H9 (cell line): ENCODE measurements around the gene SLC9A7. TPM values are rescaled to one million over a fixed set of nuclear protein-coding genes. Genes with fewer than 3 reads are reported as not detected.

Source experiments
- DNase-seq: peaks from one replicate; pipeline ENCODE4 v3.0.0-alpha.2; 2017
- H2AFZ ChIP-seq: one replicate; pipeline ENCODE4 v1.6.1; 2013; ENCODE audit warnings: mild to moderate bottlenecking, low read length, control low read depth, moderate library complexity
- H2AK5ac ChIP-seq: 2 replicates; pipeline ENCODE4 v1.6.1; 2013; ENCODE audit warnings: low read length, control low read depth, mixed read lengths; ENCODE audit not compliant: insufficient read length
- H2BK120ac ChIP-seq: one replicate; pipeline ENCODE4 v1.6.1; 2013; ENCODE audit warnings: low read depth, mild to moderate bottlenecking, low read length, control low read depth, inconsistent platforms; ENCODE audit not compliant: poor library complexity, severe bottlenecking
- H2BK12ac ChIP-seq: 2 replicates; pipeline ENCODE4 v1.6.1; 2013; ENCODE audit warnings: low read length, control low read depth, mixed read lengths, low read depth; ENCODE audit not compliant: insufficient read length
- H2BK15ac ChIP-seq: 2 replicates; pipeline ENCODE4 v1.6.1; 2013; ENCODE audit warnings: low read depth, low read length, control low read depth
- H2BK20ac ChIP-seq: one replicate; pipeline ENCODE4 v1.6.1; 2013; ENCODE audit warnings: low read depth, mild to moderate bottlenecking, low read length, control low read depth, inconsistent platforms; ENCODE audit not compliant: poor library complexity, severe bottlenecking
- H2BK5ac ChIP-seq: 2 replicates; pipeline ENCODE4 v1.6.1; 2013; ENCODE audit warnings: low read length, control low read depth, mixed read lengths; ENCODE audit not compliant: insufficient read length
- H3K14ac ChIP-seq: 2 replicates; pipeline ENCODE4 v1.6.1; 2013; ENCODE audit warnings: low read length, control low read depth; ENCODE audit not compliant: insufficient read depth
- H3K18ac ChIP-seq: 2 replicates; pipeline ENCODE4 v1.6.1; 2013; ENCODE audit warnings: low read depth, mild to moderate bottlenecking, mixed read lengths, low read length, control low read depth; ENCODE audit not compliant: insufficient read length
- H3K23ac ChIP-seq: 2 replicates; pipeline ENCODE4 v1.6.1; 2013; ENCODE audit warnings: low read length, control low read depth, mixed read lengths, low read depth; ENCODE audit not compliant: insufficient read length
- H3K23me2 ChIP-seq: 2 replicates; pipeline ENCODE4 v1.6.1; 2013; ENCODE audit warnings: low read depth, mild to moderate bottlenecking, mixed read lengths, low read length, control low read depth; ENCODE audit not compliant: insufficient read length, poor library complexity, severe bottlenecking
- H3K27ac ChIP-seq: 2 replicates; pipeline ENCODE4 v1.5.1; 2013; ENCODE audit warnings: low read length, control low read depth, mixed read lengths, low read depth; ENCODE audit not compliant: insufficient read length
- H3K27me3 ChIP-seq: 2 replicates; pipeline ENCODE4 v1.6.1; 2013; ENCODE audit warnings: low read length, control low read depth, inconsistent platforms; ENCODE audit not compliant: insufficient read depth
- H3K4ac ChIP-seq: 2 replicates; pipeline ENCODE4 v1.6.1; 2013; ENCODE audit warnings: low read depth, mild to moderate bottlenecking, control low read depth, inconsistent platforms, low read length, moderate library complexity
- H3K4me1 ChIP-seq: 2 replicates; pipeline ENCODE4 v1.6.1; 2013; ENCODE audit warnings: low read length, control low read depth, inconsistent platforms; ENCODE audit not compliant: insufficient read depth
- H3K4me2 ChIP-seq: 2 replicates; pipeline ENCODE4 v1.6.1; 2013; ENCODE audit warnings: low read length, control low read depth, mixed read lengths; ENCODE audit not compliant: insufficient read length, insufficient read depth
- H3K56ac ChIP-seq: 2 replicates; pipeline ENCODE4 v1.6.1; 2013; ENCODE audit warnings: low read depth, mild to moderate bottlenecking, mixed read lengths, low read length, control low read depth; ENCODE audit not compliant: insufficient read length
- H3K79me1 ChIP-seq: 2 replicates; pipeline ENCODE4 v1.6.1; 2013; ENCODE audit warnings: low read depth, mild to moderate bottlenecking, moderate library complexity, low read length, control low read depth, inconsistent platforms; ENCODE audit not compliant: insufficient read depth, poor library complexity, severe bottlenecking
- H3K79me2 ChIP-seq: 2 replicates; pipeline ENCODE4 v1.6.1; 2013; ENCODE audit warnings: low read length, control low read depth, inconsistent platforms; ENCODE audit not compliant: insufficient read depth
- H3K9ac ChIP-seq: 2 replicates; pipeline ENCODE4 v1.6.1; 2013; ENCODE audit warnings: low read length, control low read depth, mixed read lengths; ENCODE audit not compliant: insufficient read length; ENCODE audit errors: extremely low read depth
- H3K9me3 ChIP-seq: one replicate; pipeline ENCODE4 v1.6.1; 2013; ENCODE audit warnings: low read depth, low read length, inconsistent platforms; ENCODE audit not compliant: control insufficient read depth
- H3T11ph ChIP-seq: one replicate; pipeline ENCODE4 v1.6.1; 2013; ENCODE audit warnings: mild to moderate bottlenecking, low read length, control low read depth, inconsistent platforms
- H4K20me1 ChIP-seq: one replicate; pipeline ENCODE4 v1.6.1; 2013; ENCODE audit not compliant: control insufficient read depth, insufficient read length, insufficient read depth
- H4K5ac ChIP-seq: 2 replicates; pipeline ENCODE4 v1.6.1; 2013; ENCODE audit warnings: low read depth, mild to moderate bottlenecking, mixed read lengths, low read length, control low read depth; ENCODE audit not compliant: insufficient read length
- H4K8ac ChIP-seq: replicated peaks from 2 replicates; pipeline ENCODE4 v1.6.1; 2013; ENCODE audit warnings: low read length, control low read depth, mixed read lengths, low read depth; ENCODE audit not compliant: insufficient read length
- H4K91ac ChIP-seq: 2 replicates; pipeline ENCODE4 v1.6.1; 2013; ENCODE audit warnings: low read depth, mild to moderate bottlenecking, moderate library complexity, mixed read lengths, low read length, control low read depth; ENCODE audit not compliant: insufficient read length
- H3K27ac Mint-ChIP-seq, 3 experiments: 2 replicates in 2 of 3; 3 replicates in 1 of 3; pipeline ENCODE4 v1.8.0; 2020 to 2021; ENCODE audit warnings: mixed read lengths in 3 of 3, mild to moderate bottlenecking in 1 of 3, moderate library complexity in 1 of 3
- H3K27me3 Mint-ChIP-seq: 2 replicates; pipeline ENCODE4 v1.8.0; 2021; ENCODE audit warnings: low read depth, mild to moderate bottlenecking, moderate library complexity, mixed read lengths
- H3K36me3 Mint-ChIP-seq, 3 experiments: 2 replicates in 2 of 3; 3 replicates in 1 of 3; pipeline ENCODE4 v1.8.0; 2020 to 2021; ENCODE audit warnings: low read depth in 3 of 3, mixed read lengths in 3 of 3; ENCODE audit not compliant: insufficient read depth in 1 of 3
- H3K4me1 Mint-ChIP-seq, 2 experiments: 2 replicates each; pipeline ENCODE4 v1.8.0; 2020; ENCODE audit warnings: mixed read lengths in 2 of 2
- H3K4me3 Mint-ChIP-seq, 2 experiments: 2 replicates in 1 of 2; 3 replicates in 1 of 2; pipeline ENCODE4 v1.8.0; 2020 to 2021; ENCODE audit warnings: mild to moderate bottlenecking in 2 of 2, mixed read lengths in 2 of 2, moderate library complexity in 1 of 2
- H3K9me3 Mint-ChIP-seq, 2 experiments: 2 replicates in 1 of 2; 3 replicates in 1 of 2; pipeline ENCODE4 v1.8.0; 2020; ENCODE audit warnings: mild to moderate bottlenecking in 2 of 2, mixed read lengths in 2 of 2, moderate library complexity in 1 of 2
- CTCF ChIP-seq: fragments of 200-600 bp; sonication (generic); conservative IDR thresholded peaks from 3 replicates; pipeline ENCODE4 v1.8.0; 2021; ENCODE audit warnings: antibody characterized with exemption, mild to moderate bottlenecking
- WGBS: extraction: QIAGEN DNeasy Blood & Tissue Kit; methylation state at CpG from one replicate; pipeline ENCODE4 v1.1.7; 2013; ENCODE audit warnings: missing lambda C conversion rate, low lambda C conversion rate, mixed read lengths; ENCODE audit not compliant: insufficient read length; ENCODE audit errors: extremely low coverage; 5-methylcytosine and 5-hydroxymethylcytosine counted together
- total RNA-seq: library from RNA; stranded (reverse); gene quantifications from 2 replicates; pipeline ENCODE4 v1.2.1, GENCODE V29; 2021

SLC9A7 gene
- total RNA-seq, 1 experiment from 2014 or later = 5.9 TPM

- Mint-ChIP-seq H3K4me3 (peak overlapping the region in 1 of 2 experiments; percentile 73; a peak in 3 of 5 replicates), H3K27me3 (no peaks in the 10 kb centered on the region), H3K36me3 (no peaks in the 10 kb centered on the region; a peak in 2 of 7 replicates), H3K27ac (no peak overlapping the region), H3K9me3 (peaks cover 47 to 57% of the 10 kb centered on the region in 2 experiments), H3K4me1 (peaks cover 20 to 21% of the 10 kb centered on the region in 2 experiments)
- Histone ChIP-seq H3K23ac (no peak overlapping the region), H3K14ac (no peak overlapping the region), H3K4me1 (peaks cover 6% of the 10 kb centered on the region; the same call in 1 of the 2 replicates), H2AK5ac (no peak overlapping the region), H4K8ac (no peak overlapping the region), H3T11ph (no peak overlapping the region), H4K20me1 (no peaks in the 10 kb centered on the region), H2BK5ac (no peak overlapping the region), H3K4ac (no peak overlapping the region), H3K56ac (no peak overlapping the region), H2BK15ac (no peak overlapping the region), H3K23me2 (no peaks in the 10 kb centered on the region), H3K27ac (no peak overlapping the region), H2BK120ac (no peak overlapping the region), H2AFZ (no peak overlapping the region), H3K4me2 (no peak overlapping the region), H3K79me2 (peaks cover 2% of the 10 kb centered on the region; the same call in 1 of the 2 replicates), H3K9ac (no peak overlapping the region), H3K9me3 (peaks cover 9% of the 10 kb centered on the region), H3K18ac (no peak overlapping the region), H4K91ac (no peak overlapping the region), H2BK20ac (no peak overlapping the region), H3K27me3 (no peaks in the 10 kb centered on the region), H4K5ac (no peak overlapping the region), H3K79me1 (no peaks in the 10 kb centered on the region), H2BK12ac (no peak overlapping the region)
- no peak for DNase-seq
- TF ChIP-seq CTCF = no peak
- no CpG with 5 or more reads among the region's 3 CpGs for WGBS
Observed at GRCh38 chrX:46698691-46699090, 60.2 kb downstream of the SLC9A7 start.
